Activated B cell treated with CpG ODN at 0.5 μM for 24 hours (primary cell): ENCODE data around the gene PRM2. TPM values are rescaled to one million over a fixed set of nuclear protein-coding genes. Genes with fewer than 3 reads are reported as not detected.

ENCODE experiments used
- ATAC-seq: fragments of 200-7000 bp; cut with Tn5 transposase; one replicate; pipeline ENCODE4 v1.10.0; 2021; ENCODE audit warnings: low read depth, mild to moderate bottlenecking, moderate library complexity
- CTCF ChIA-PET: fragments of 350-600 bp; sonication (Branson Sonifier 250); formaldehyde crosslinking; loops from one replicate; lab custom pipeline; 2021; ENCODE audit warnings: antibody characterized with exemption; lab: Charles Lee
- POLR2A ChIA-PET: fragments of 350-600 bp; sonication (Branson Sonifier 250); formaldehyde crosslinking; loops from one replicate; lab custom pipeline; 2021; ENCODE audit warnings: antibody characterized with exemption; lab: Charles Lee
- DNase-seq: peaks from one replicate; pipeline ENCODE4 v3.0.0; 2022
- H3K27ac Mint-ChIP-seq: one replicate; pipeline ENCODE4 v1.8.0; 2020; ENCODE audit warnings: mixed read lengths
- H3K27me3 Mint-ChIP-seq: one replicate; pipeline ENCODE4 v1.8.0; 2021; ENCODE audit warnings: mixed read lengths
- H3K36me3 Mint-ChIP-seq: one replicate; pipeline ENCODE4 v1.8.0; 2021; ENCODE audit warnings: low read depth, mixed read lengths
- H3K4me1 Mint-ChIP-seq: one replicate; pipeline ENCODE4 v1.8.0; 2021; ENCODE audit warnings: mixed read lengths
- H3K4me3 Mint-ChIP-seq: one replicate; pipeline ENCODE4 v1.8.0; 2020; ENCODE audit warnings: mild to moderate bottlenecking, mixed read lengths
- H3K9me3 Mint-ChIP-seq: one replicate; pipeline ENCODE4 v1.8.0; 2020; ENCODE audit warnings: mixed read lengths
- intact Hi-C: fragments of 100-400 bp; cut with micrococcal nuclease; formaldehyde crosslinking; loops from one replicate; pipeline ENCODE4 v1.15.1; 2024
- total RNA-seq: library from RNA; stranded (reverse); gene quantifications from 2 replicates; pipeline ENCODE4 v1.2.3, GENCODE V29; 2022
- TF ChIP-seq, protein P1 (sequence below): fragments of 200-600 bp; IDR thresholded peaks from one replicate; pipeline ENCODE4 v1.8.0; 2022; ENCODE audit warnings: antibody characterized with exemption, mild to moderate bottlenecking

The PRM2 gene
- total RNA-seq, 1 donor from 2014 or later, result not detected

GRCh38 chr16:11240636-11241473 is 35.4 kb downstream of the PRM2 start:
- intact Hi-C loops, result no loop called here
- H3K9me3 Mint-ChIP-seq, result no peaks in the 10 kb centered on the region
- TF ChIP-seq, protein P1, sequence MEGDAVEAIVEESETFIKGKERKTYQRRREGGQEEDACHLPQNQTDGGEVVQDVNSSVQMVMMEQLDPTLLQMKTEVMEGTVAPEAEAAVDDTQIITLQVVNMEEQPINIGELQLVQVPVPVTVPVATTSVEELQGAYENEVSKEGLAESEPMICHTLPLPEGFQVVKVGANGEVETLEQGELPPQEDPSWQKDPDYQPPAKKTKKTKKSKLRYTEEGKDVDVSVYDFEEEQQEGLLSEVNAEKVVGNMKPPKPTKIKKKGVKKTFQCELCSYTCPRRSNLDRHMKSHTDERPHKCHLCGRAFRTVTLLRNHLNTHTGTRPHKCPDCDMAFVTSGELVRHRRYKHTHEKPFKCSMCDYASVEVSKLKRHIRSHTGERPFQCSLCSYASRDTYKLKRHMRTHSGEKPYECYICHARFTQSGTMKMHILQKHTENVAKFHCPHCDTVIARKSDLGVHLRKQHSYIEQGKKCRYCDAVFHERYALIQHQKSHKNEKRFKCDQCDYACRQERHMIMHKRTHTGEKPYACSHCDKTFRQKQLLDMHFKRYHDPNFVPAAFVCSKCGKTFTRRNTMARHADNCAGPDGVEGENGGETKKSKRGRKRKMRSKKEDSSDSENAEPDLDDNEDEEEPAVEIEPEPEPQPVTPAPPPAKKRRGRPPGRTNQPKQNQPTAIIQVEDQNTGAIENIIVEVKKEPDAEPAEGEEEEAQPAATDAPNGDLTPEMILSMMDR, result no peak
- DNase-seq (no peak), ATAC-seq (no peak)
- POLR2A ChIA-PET, result interaction anchor here (0.6 to 1.9 kb wide), 3 partner anchors 14 to 16 kb away, joined by 4 to 9 read pairs (median 5); partner anchors contain the start of gene SOCS1
- peaks cover 4% of the 10 kb centered on the region for H3K4me1 Mint-ChIP-seq
- H3K36me3 Mint-ChIP-seq, result no peaks in the 10 kb centered on the region
- H3K27me3 Mint-ChIP-seq, result no peaks in the 10 kb centered on the region
- CTCF ChIA-PET, result no interaction called here
- no peak overlapping the region for H3K4me3 Mint-ChIP-seq
- H3K27ac Mint-ChIP-seq, result no peak overlapping the region

- H3K9me3 Mint-ChIP-seq, result no peaks in the 10 kb centered on the region
- no peaks in the 10 kb centered on the region for H3K27me3 Mint-ChIP-seq
- H3K4me3 Mint-ChIP-seq, result no peak overlapping the region
- intact Hi-C loops, result no loop called here
- TF ChIP-seq, protein P1, result no peak
- DNase-seq (no peak), ATAC-seq (no peak)
- H3K36me3 Mint-ChIP-seq, result no peaks in the 10 kb centered on the region
- ChIA-PET POLR2A (interaction anchor here (0.6 to 2.2 kb wide), 3 partner anchors 13 to 15 kb away, joined by 5 to 9 read pairs (median 5); partner anchors contain the start of gene SOCS1), CTCF (no interaction called here)
- no peak overlapping the region for H3K27ac Mint-ChIP-seq
- H3K4me1 Mint-ChIP-seq, result peaks cover 4% of the 10 kb centered on the region
Measured at GRCh38 chr16:11239644-11240632, 36.3 kb downstream of the PRM2 start.

GRCh38 chr16:11238272-11239202 is 37.7 kb downstream of the PRM2 start:
- ATAC-seq, result no peak
- ChIA-PET POLR2A (interaction anchor here (1.6 to 2.2 kb wide), 2 partner anchors 13 to 16 kb away, joined by 5 to 6 read pairs; no protein-coding TSS in a partner anchor), CTCF (no interaction called here)
- no peak overlapping the region for H3K4me3 Mint-ChIP-seq
- TF ChIP-seq, protein P1, result no peak
- no peaks in the 10 kb centered on the region for H3K27me3 Mint-ChIP-seq
- H3K9me3 Mint-ChIP-seq, result no peaks in the 10 kb centered on the region
- DNase-seq, result no peak
- peaks cover 15% of the 10 kb centered on the region for H3K4me1 Mint-ChIP-seq
- H3K27ac Mint-ChIP-seq, result no peak overlapping the region
- intact Hi-C loops, result no loop called here
- no peaks in the 10 kb centered on the region for H3K36me3 Mint-ChIP-seq

GRCh38 chr16:11236461-11237254 is 39.6 kb downstream of the PRM2 start:
- ATAC-seq, result no peak
- H3K27me3 Mint-ChIP-seq, result no peaks in the 10 kb centered on the region
- intact Hi-C loops, result no loop called here
- no peak for DNase-seq
- no peak overlapping the region for H3K27ac Mint-ChIP-seq
- no peaks in the 10 kb centered on the region for H3K9me3 Mint-ChIP-seq
- no peak overlapping the region for H3K4me3 Mint-ChIP-seq
- H3K4me1 Mint-ChIP-seq, result peaks cover 33% of the 10 kb centered on the region
- TF ChIP-seq, protein P1, result no peak
- ChIA-PET POLR2A (interaction anchor here (0.7 kb wide), 2 partner anchors 15 to 50 kb away, joined by 3 to 4 read pairs; no protein-coding TSS in a partner anchor), CTCF (no interaction called here)
- H3K36me3 Mint-ChIP-seq, result no peaks in the 10 kb centered on the region
